Measurements from ENCODE around the gene SLIT1.

The SLIT1 gene

GRCh38 chr10:97185326-97186058, at the start of gene SLIT1:
TSS of gene SLIT1 (minus strand) at chr10:97185959. CDS start at chr10:97185674, 285 bp downstream.
- peak; percentile 88 for DNase-seq

GRCh38 chr10:97235353-97235752, 49.6 kb upstream of the SLIT1 start:
- no peak for DNase-seq

GRCh38 chr10:97234400-97234799, 48.6 kb upstream of the SLIT1 start:
- DNase-seq: peak; percentile 40

- no peak for DNase-seq
Measured at GRCh38 chr10:97230146-97230545, 44.4 kb upstream of the SLIT1 start.

GRCh38 chr10:97229322-97230015, 43.7 kb upstream of the SLIT1 start:
- no peak for DNase-seq

GRCh38 chr10:97228775-97229157, 43.0 kb upstream of the SLIT1 start:
- no peak for DNase-seq

GRCh38 chr10:97228130-97228774, 42.5 kb upstream of the SLIT1 start:
- DNase-seq: no peak

- DNase-seq: no peak
Measured at GRCh38 chr10:97226398-97226797, 40.6 kb upstream of the SLIT1 start.

GRCh38 chr10:97224483-97225435, 39.0 kb upstream of the SLIT1 start:
- DNase-seq: no peak

GRCh38 chr10:97222326-97222961, 36.7 kb upstream of the SLIT1 start:
- peak; percentile 69 for DNase-seq

GRCh38 chr10:97220355-97220754, 34.6 kb upstream of the SLIT1 start:
- no peak for DNase-seq

GRCh38 chr10:97217299-97217698, 31.5 kb upstream of the SLIT1 start:
- no peak for DNase-seq

- no peak for DNase-seq
Measured at GRCh38 chr10:97215619-97216260, 30.0 kb upstream of the SLIT1 start.

GRCh38 chr10:97213431-97213830, 27.7 kb upstream of the SLIT1 start:
- DNase-seq: no peak

- no peak for DNase-seq
Measured at GRCh38 chr10:97211229-97211628, 25.5 kb upstream of the SLIT1 start.

- peak; percentile 89 for DNase-seq
Measured at GRCh38 chr10:97210543-97210960, 24.8 kb upstream of the SLIT1 start.

- no peak for DNase-seq
Measured at GRCh38 chr10:97207756-97208346, 22.1 kb upstream of the SLIT1 start.

GRCh38 chr10:97207131-97207530, 21.4 kb upstream of the SLIT1 start:
- no peak for DNase-seq

- no peak for DNase-seq
Measured at GRCh38 chr10:97204826-97205679, 19.3 kb upstream of the SLIT1 start.

- no peak for DNase-seq
Measured at GRCh38 chr10:97203220-97203619, 17.5 kb upstream of the SLIT1 start.
